ENCODE results near the gene AIF1L. TPM values are rescaled to one million over a fixed set of nuclear protein-coding genes. Genes with fewer than 3 reads are reported as not detected.

The AIF1L gene
- total and polyA plus RNA-seq, 4 donors: 5.5 to 38.1 (median 27.6) TPM

- no peak overlapping the region for H3K4me3 ChIP-seq (ENCODE audit: low read length in 2 of 2)
- H3K27ac ChIP-seq (ENCODE audit: low read depth in 1 of 2, low read length in 2 of 2): no peak overlapping the region
- no peaks in the 10 kb centered on the region for H3K27me3 ChIP-seq (ENCODE audit: control insufficient read depth in 1 of 2, insufficient read depth in 2 of 2, low read length in 1 of 2)
- H3K9me3 ChIP-seq (ENCODE audit: control insufficient read depth, low read length): no peaks in the 10 kb centered on the region
- ATAC-seq (ENCODE audit: low FRiP score) (no peak), DNase-seq (peak in 1 of 2 donors; percentile 51)
- intact Hi-C loops (cut with DNase I): no loop called here
- no peaks in the 10 kb centered on the region for H3K4me1 ChIP-seq (ENCODE audit: control insufficient read depth in 1 of 2, insufficient read depth in 2 of 2, low read length in 2 of 2)
- H3K36me3 ChIP-seq (ENCODE audit: control insufficient read depth in 1 of 2, insufficient read depth in 2 of 2, low read length in 1 of 2): no peaks in the 10 kb centered on the region
- 91 to 93% methylated on average over 7 of the region's 7 CpGs for WGBS, 2 donors
Observed at GRCh38 chr9:131120620-131121228, 24.4 kb downstream of the AIF1L start.

DNA sequence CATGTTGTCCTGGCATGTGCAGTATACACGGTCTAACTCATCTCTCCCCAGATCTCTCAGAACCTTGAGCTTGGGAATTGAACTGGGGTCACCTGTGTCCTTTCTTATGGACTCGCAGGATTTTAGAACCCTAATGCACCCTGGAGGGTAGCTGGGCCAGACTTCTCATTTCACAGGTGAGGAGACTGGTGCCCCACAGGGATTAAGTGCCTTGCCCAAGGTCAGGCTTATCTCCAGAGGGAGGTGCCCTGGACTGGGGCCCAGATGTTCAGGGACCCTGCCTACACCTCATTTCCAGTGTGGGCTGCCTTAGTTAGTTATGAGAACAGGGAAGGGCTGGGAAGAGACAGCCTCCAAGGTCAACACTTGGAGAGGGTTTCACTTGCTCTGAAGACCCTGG lies 25.0 kb downstream of the AIF1L start:
- DNase-seq: peak in 1 of 2 donors; percentile 48
- 86 to 87% methylated on average over 2 of the region's 2 CpGs for WGBS, 2 donors
- Histone ChIP-seq H3K4me3 (ENCODE audit: low read length in 2 of 2) (no peak overlapping the region), H3K27me3 (ENCODE audit: control insufficient read depth in 1 of 2, insufficient read depth in 2 of 2, low read length in 1 of 2) (no peaks in the 10 kb centered on the region), H3K27ac (ENCODE audit: low read depth in 1 of 2, low read length in 2 of 2) (no peak overlapping the region), H3K36me3 (ENCODE audit: control insufficient read depth in 1 of 2, insufficient read depth in 2 of 2, low read length in 1 of 2) (no peaks in the 10 kb centered on the region), H3K9me3 (ENCODE audit: control insufficient read depth, low read length) (no peaks in the 10 kb centered on the region), H3K4me1 (ENCODE audit: control insufficient read depth in 1 of 2, insufficient read depth in 2 of 2, low read length in 2 of 2) (no peaks in the 10 kb centered on the region)
- no peak for ATAC-seq (ENCODE audit: low FRiP score)
- intact Hi-C loops (cut with DNase I): no loop called here

- Histone ChIP-seq H3K4me3 (ENCODE audit: low read length in 2 of 2) (no peak overlapping the region), H3K4me1 (ENCODE audit: control insufficient read depth in 1 of 2, insufficient read depth in 2 of 2, low read length in 2 of 2) (no peaks in the 10 kb centered on the region), H3K9me3 (ENCODE audit: control insufficient read depth, low read length) (no peaks in the 10 kb centered on the region), H3K36me3 (ENCODE audit: control insufficient read depth in 1 of 2, insufficient read depth in 2 of 2, low read length in 1 of 2) (no peaks in the 10 kb centered on the region), H3K27me3 (ENCODE audit: control insufficient read depth in 1 of 2, insufficient read depth in 2 of 2, low read length in 1 of 2) (no peaks in the 10 kb centered on the region), H3K27ac (ENCODE audit: low read depth in 1 of 2, low read length in 2 of 2) (no peak overlapping the region)
- WGBS, 2 donors: 82 to 100% methylated on average over 2 of the region's 2 CpGs
- ATAC-seq (ENCODE audit: low FRiP score) (no peak), DNase-seq (no peak)
- intact Hi-C loops (cut with DNase I): no loop called here
Observed at GRCh38 chr9:131122158-131122557, 25.8 kb downstream of the AIF1L start.

DNA sequence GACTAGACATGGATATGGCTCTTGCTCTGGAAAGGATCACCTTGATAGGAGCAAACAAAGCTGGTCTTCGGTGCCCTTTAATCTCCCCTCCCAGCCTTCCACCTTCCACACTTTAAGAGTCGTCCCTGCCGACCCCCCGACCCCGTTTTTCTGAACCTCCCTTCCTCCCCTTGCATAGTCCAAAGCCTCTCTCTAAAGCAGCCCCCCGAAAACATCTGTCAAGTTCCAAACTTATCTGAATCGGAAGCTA lies 28.6 kb downstream of the AIF1L start:
- Histone ChIP-seq H3K27me3 (ENCODE audit: control insufficient read depth in 1 of 2, insufficient read depth in 2 of 2, low read length in 1 of 2) (no peaks in the 10 kb centered on the region), H3K4me1 (ENCODE audit: control insufficient read depth in 1 of 2, insufficient read depth in 2 of 2, low read length in 2 of 2) (no peaks in the 10 kb centered on the region), H3K27ac (ENCODE audit: low read depth in 1 of 2, low read length in 2 of 2) (peak overlapping the region in 1 of 2 donors; percentile 13), H3K9me3 (ENCODE audit: control insufficient read depth, low read length) (no peaks in the 10 kb centered on the region), H3K4me3 (ENCODE audit: low read length in 2 of 2) (peak overlapping the region; percentile 54 to 63), H3K36me3 (ENCODE audit: control insufficient read depth in 1 of 2, insufficient read depth in 2 of 2, low read length in 1 of 2) (peaks cover 0 to 3% of the 10 kb centered on the region in 2 donors)
- DNase-seq (no peak), ATAC-seq (ENCODE audit: low FRiP score) (peak; percentile 26)
- intact Hi-C loops (cut with DNase I): loop anchor here in 1 of 2 donors (5.0 kb wide), 1 partner anchor 68 kb away; no protein-coding TSS in a partner anchor
- WGBS, 2 donors: 1 to 2% methylated on average over 7 of the region's 7 CpGs

GRCh38 chr9:131125288-131126058 lies 29.1 kb downstream of the AIF1L start, which contains the start of gene NUP214:
Gene NUP214 (plus strand): TSS chr9:131125586. CDS start chr9:131125705, 119 bp downstream.
- WGBS, 2 donors: 0% methylated on average over 61 of the region's 61 CpGs

GRCh38 chr9:131126059-131126426 lies 29.7 kb downstream of the AIF1L start:
- Histone ChIP-seq H3K9me3 (ENCODE audit: control insufficient read depth, low read length) (no peaks in the 10 kb centered on the region), H3K4me1 (ENCODE audit: control insufficient read depth in 1 of 2, insufficient read depth in 2 of 2, low read length in 2 of 2) (no peaks in the 10 kb centered on the region), H3K27ac (ENCODE audit: low read depth in 1 of 2, low read length in 2 of 2) (peak overlapping the region in 1 of 2 donors; percentile 58), H3K36me3 (ENCODE audit: control insufficient read depth in 1 of 2, insufficient read depth in 2 of 2, low read length in 1 of 2) (peaks cover 2 to 3% of the 10 kb centered on the region in 2 donors), H3K27me3 (ENCODE audit: control insufficient read depth in 1 of 2, insufficient read depth in 2 of 2, low read length in 1 of 2) (no peaks in the 10 kb centered on the region), H3K4me3 (ENCODE audit: low read length in 2 of 2) (peak overlapping the region; percentile 64 to 72)
- DNase-seq (no peak), ATAC-seq (ENCODE audit: low FRiP score) (no peak)
- WGBS, 2 donors: 1 to 2% methylated on average over 11 of the region's 11 CpGs
- intact Hi-C loops (cut with DNase I): loop anchor here in 1 of 2 donors (5.0 kb wide), 1 partner anchor 69 kb away; no protein-coding TSS in a partner anchor

More at GRCh38 chr9:131125288-131126058, 29.1 kb downstream of the AIF1L start, which contains the start of gene NUP214:
- H3K4me3 ChIP-seq (ENCODE audit: low read length in 2 of 2): peak within 1 kb of the TSS; percentile 64 to 72
- no peaks in the 10 kb centered on the region for H3K4me1 ChIP-seq (ENCODE audit: control insufficient read depth in 1 of 2, insufficient read depth in 2 of 2, low read length in 2 of 2)
- DNase-seq: peak; percentile 99 to 100
- no peaks in the 10 kb centered on the region for H3K27me3 ChIP-seq (ENCODE audit: control insufficient read depth in 1 of 2, insufficient read depth in 2 of 2, low read length in 1 of 2)
- ATAC-seq (ENCODE audit: low FRiP score): peak; percentile 100
- intact Hi-C loops (cut with DNase I): loop anchor here in 1 of 2 donors (5.0 kb wide), 1 partner anchor 68 kb away; no protein-coding TSS in a partner anchor
- H3K9me3 ChIP-seq (ENCODE audit: control insufficient read depth, low read length): no peaks in the 10 kb centered on the region
- peaks cover 0 to 3% of the 10 kb centered on the region in 2 donors for H3K36me3 ChIP-seq (ENCODE audit: control insufficient read depth in 1 of 2, insufficient read depth in 2 of 2, low read length in 1 of 2)
- H3K27ac ChIP-seq (ENCODE audit: low read depth in 1 of 2, low read length in 2 of 2): peak within 1 kb of the TSS in 1 of 2 donors; percentile 58

DNA sequence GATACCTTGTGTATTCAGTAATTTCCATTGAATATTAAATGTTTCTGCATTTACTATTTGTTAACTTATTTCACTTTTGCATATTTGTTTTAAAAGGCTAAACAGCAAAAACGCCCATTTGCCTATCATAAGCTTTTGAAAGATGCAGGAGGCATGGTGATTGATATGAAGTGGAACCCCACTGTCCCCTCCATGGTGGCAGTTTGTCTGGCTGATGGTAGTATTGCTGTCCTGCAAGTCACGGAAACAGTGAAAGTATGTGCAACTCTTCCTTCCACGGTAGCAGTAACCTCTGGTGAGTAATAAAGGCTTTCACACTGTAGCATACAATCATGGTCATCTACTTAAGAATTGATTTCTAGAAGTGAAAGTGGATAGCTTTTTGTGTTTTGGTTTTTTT lies 32.9 kb downstream of the AIF1L start:
- H3K4me1 ChIP-seq (ENCODE audit: control insufficient read depth in 1 of 2, insufficient read depth in 2 of 2, low read length in 2 of 2): no peaks in the 10 kb centered on the region
- intact Hi-C loops (cut with DNase I): loop anchor here in 1 of 2 donors (5.0 kb wide), 1 partner anchor 72 kb away; no protein-coding TSS in a partner anchor
- DNase-seq (no peak), ATAC-seq (ENCODE audit: low FRiP score) (no peak)
- WGBS, 2 donors: 75 to 77% methylated on average over 3 of the region's 3 CpGs
- H3K27me3 ChIP-seq (ENCODE audit: control insufficient read depth in 1 of 2, insufficient read depth in 2 of 2, low read length in 1 of 2): no peaks in the 10 kb centered on the region
- peaks cover 7 to 14% of the 10 kb centered on the region in 2 donors for H3K36me3 ChIP-seq (ENCODE audit: control insufficient read depth in 1 of 2, insufficient read depth in 2 of 2, low read length in 1 of 2)
- no peaks in the 10 kb centered on the region for H3K9me3 ChIP-seq (ENCODE audit: control insufficient read depth, low read length)
- no peak overlapping the region for H3K27ac ChIP-seq (ENCODE audit: low read depth in 1 of 2, low read length in 2 of 2)
- H3K4me3 ChIP-seq (ENCODE audit: low read length in 2 of 2): no peak overlapping the region

DNA sequence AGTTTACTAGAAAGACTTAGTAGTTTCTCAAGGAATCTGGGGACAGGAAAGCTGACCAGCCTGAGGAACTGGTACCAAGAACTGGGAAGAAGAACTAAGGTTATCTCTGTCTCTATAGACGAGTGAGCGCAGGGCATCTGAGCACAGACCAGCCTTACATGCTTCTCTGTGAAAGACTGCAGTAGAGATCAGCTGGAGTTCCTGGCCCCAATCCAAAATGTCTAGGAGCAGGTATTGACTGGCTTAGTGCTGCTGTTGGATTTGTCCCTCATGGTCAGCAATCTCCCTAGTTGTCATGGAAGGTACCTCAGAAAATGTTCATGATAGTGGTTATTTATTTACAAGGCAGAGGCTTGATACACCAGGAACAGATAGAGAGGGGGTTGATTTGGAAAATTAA lies 42.3 kb downstream of the AIF1L start:
- no peak for DNase-seq
- intact Hi-C loops (cut with DNase I): no loop called here
- 93 to 98% methylated on average over 2 of the region's 2 CpGs for WGBS, 2 donors

More for the DNA sequence above, 42.3 kb downstream of the AIF1L start:
- Histone ChIP-seq H3K4me3 (ENCODE audit: low read length in 2 of 2) (no peak overlapping the region), H3K9me3 (ENCODE audit: control insufficient read depth, low read length) (no peaks in the 10 kb centered on the region), H3K36me3 (ENCODE audit: control insufficient read depth in 1 of 2, insufficient read depth in 2 of 2, low read length in 1 of 2) (peaks cover 15 to 20% of the 10 kb centered on the region in 2 donors), H3K27me3 (ENCODE audit: control insufficient read depth in 1 of 2, insufficient read depth in 2 of 2, low read length in 1 of 2) (no peaks in the 10 kb centered on the region), H3K4me1 (ENCODE audit: control insufficient read depth in 1 of 2, insufficient read depth in 2 of 2, low read length in 2 of 2) (no peaks in the 10 kb centered on the region), H3K27ac (ENCODE audit: low read depth in 1 of 2, low read length in 2 of 2) (no peak overlapping the region)
- no peak for ATAC-seq (ENCODE audit: low FRiP score)
